Astrocyte (in vitro differentiated cells and primary cell): Measurements from ENCODE around the gene TGFBI. TPM values are rescaled to one million over a fixed set of nuclear protein-coding genes. Genes with fewer than 3 reads are reported as not detected.

Source experiments
- DNase-seq: peaks from one replicate; pipeline ENCODE4 v3.0.0-alpha.2; 2010; ENCODE audit warnings: low read depth
- FAIRE-seq: peaks from 2 replicates; lab custom pipeline; 2011; peaks lifted over from hg19 to GRCh38; lab: Jason Lieb, UNC
- H2AFZ ChIP-seq: 2 replicates; pipeline ENCODE4 v1.6.0; 2012; ENCODE audit warnings: low read depth, low read length, inconsistent platforms
- H3K27ac ChIP-seq: 2 replicates; pipeline ENCODE4 v1.5.1; 2011; ENCODE audit warnings: low read depth, low read length, inconsistent platforms
- H3K27me3 ChIP-seq: 2 replicates; pipeline ENCODE4 v1.6.0; 2011; ENCODE audit warnings: low read length, inconsistent platforms; ENCODE audit not compliant: insufficient read depth
- H3K36me3 ChIP-seq: 2 replicates; pipeline ENCODE4 v1.5.1; 2011; ENCODE audit warnings: low read length, inconsistent platforms; ENCODE audit not compliant: insufficient read depth
- H3K4me1 ChIP-seq: 2 replicates; pipeline ENCODE4 v1.5.1; 2011; ENCODE audit warnings: low read length, inconsistent platforms; ENCODE audit not compliant: insufficient read depth
- H3K4me2 ChIP-seq: 2 replicates; pipeline ENCODE4 v1.6.0; 2012; ENCODE audit warnings: low read length, inconsistent platforms
- H3K4me3 ChIP-seq: 2 replicates; pipeline ENCODE4 v1.5.1; 2011; ENCODE audit warnings: low read depth, mild to moderate bottlenecking, low read length, inconsistent platforms; ENCODE audit not compliant: insufficient read depth
- H3K79me2 ChIP-seq: 2 replicates; pipeline ENCODE4 v1.6.0; 2012; ENCODE audit warnings: mild to moderate bottlenecking, low read length, inconsistent platforms; ENCODE audit not compliant: insufficient read depth
- H3K9ac ChIP-seq: 2 replicates; pipeline ENCODE4 v1.6.0; 2012; ENCODE audit warnings: mild to moderate bottlenecking, low read length, inconsistent platforms
- H3K9me3 ChIP-seq: 2 replicates; pipeline ENCODE4 v1.5.1; 2012; ENCODE audit warnings: low read depth, mild to moderate bottlenecking, low read length, inconsistent platforms; ENCODE audit not compliant: insufficient read depth
- H4K20me1 ChIP-seq: 2 replicates; pipeline ENCODE4 v1.6.0; 2012; ENCODE audit warnings: low read length, inconsistent platforms; ENCODE audit not compliant: insufficient read depth
- H3K27ac Mint-ChIP-seq: one replicate; pipeline ENCODE4 v1.8.0; 2021; ENCODE audit warnings: mild to moderate bottlenecking, mixed read lengths; ENCODE audit not compliant: unreplicated experiment
- H3K27me3 Mint-ChIP-seq: one replicate; pipeline ENCODE4 v1.8.0; 2021; ENCODE audit warnings: low read depth, mixed read lengths; ENCODE audit not compliant: unreplicated experiment
- H3K36me3 Mint-ChIP-seq: one replicate; pipeline ENCODE4 v1.8.0; 2021; ENCODE audit warnings: low read depth, mixed read lengths; ENCODE audit not compliant: unreplicated experiment
- H3K4me1 Mint-ChIP-seq: one replicate; pipeline ENCODE4 v1.8.0; 2021; ENCODE audit warnings: low read depth, mixed read lengths; ENCODE audit not compliant: unreplicated experiment
- H3K4me3 Mint-ChIP-seq: one replicate; pipeline ENCODE4 v1.8.0; 2021; ENCODE audit warnings: mild to moderate bottlenecking, moderate library complexity, mixed read lengths; ENCODE audit not compliant: unreplicated experiment
- H3K9me3 Mint-ChIP-seq: one replicate; pipeline ENCODE4 v1.8.0; 2021; ENCODE audit warnings: mild to moderate bottlenecking, mixed read lengths; ENCODE audit not compliant: unreplicated experiment
- CTCF ChIP-seq: IDR thresholded peaks from 2 replicates; pipeline ENCODE4 v1.5.1; 2011; ENCODE audit warnings: low read depth, mild to moderate bottlenecking, inconsistent platforms, low read length, moderate library complexity; ENCODE audit not compliant: insufficient read depth
- EZH2 ChIP-seq: IDR thresholded peaks from 2 replicates; pipeline ENCODE4 v1.6.1; 2012; ENCODE audit warnings: mild to moderate bottlenecking, low read length, inconsistent platforms; ENCODE audit not compliant: insufficient read depth
- total RNA-seq: library from RNA; stranded (reverse); gene quantifications from 2 replicates; pipeline ENCODE4 v1.2.1, GENCODE V29; 2021

Gene TGFBI
- total RNA-seq, 1 donor from 2014 or later = 1,145 TPM

- Histone ChIP-seq H4K20me1 (no peaks in the 10 kb centered on the region), H3K4me3 (no peak overlapping the region), H3K27me3 (no peaks in the 10 kb centered on the region), H3K9ac (peak overlapping the region; percentile 51), H3K4me1 (peaks cover 66% of the 10 kb centered on the region), H3K9me3 (no peaks in the 10 kb centered on the region), H3K36me3 (no peaks in the 10 kb centered on the region), H3K4me2 (peak overlapping the region; percentile 18), H3K79me2 (no peaks in the 10 kb centered on the region), H2AFZ (no peak overlapping the region), H3K27ac (peak overlapping the region; percentile 99)
- DNase-seq (peak; percentile 78), FAIRE-seq (peak; percentile 52)
- H3K4me1 Mint-ChIP-seq = peaks cover 73% of the 10 kb centered on the region
- peaks cover 9% of the 10 kb centered on the region for H3K9me3 Mint-ChIP-seq
- H3K27me3 Mint-ChIP-seq = no peaks in the 10 kb centered on the region
- peaks cover 1% of the 10 kb centered on the region for H3K36me3 Mint-ChIP-seq
- H3K4me3 Mint-ChIP-seq = peak overlapping the region; percentile 28
- peak overlapping the region; percentile 80 for H3K27ac Mint-ChIP-seq
- TF ChIP-seq CTCF (no peak), EZH2 (no peak)
These were observed 14.5 kb upstream of the TGFBI start for GRCh38 chr5:136014049-136015002.

- Mint-ChIP-seq H3K4me3 (no peak overlapping the region), H3K9me3 (peaks cover 10% of the 10 kb centered on the region), H3K4me1 (peaks cover 79% of the 10 kb centered on the region), H3K36me3 (peaks cover 1% of the 10 kb centered on the region), H3K27ac (peak overlapping the region; percentile 80), H3K27me3 (no peaks in the 10 kb centered on the region)
- FAIRE-seq (no peak), DNase-seq (no peak)
- no peaks in the 10 kb centered on the region for H3K27me3 ChIP-seq
- no peaks in the 10 kb centered on the region for H3K36me3 ChIP-seq
- no peak overlapping the region for H2AFZ ChIP-seq
- TF ChIP-seq EZH2 (no peak), CTCF (no peak)
- H3K27ac ChIP-seq = peak overlapping the region; percentile 99
- no peak overlapping the region for H3K4me3 ChIP-seq
- no peaks in the 10 kb centered on the region for H3K79me2 ChIP-seq
- no peaks in the 10 kb centered on the region for H3K9me3 ChIP-seq
- H3K9ac ChIP-seq = no peak overlapping the region
- H4K20me1 ChIP-seq = no peaks in the 10 kb centered on the region
- H3K4me2 ChIP-seq = no peak overlapping the region
- H3K4me1 ChIP-seq = peaks cover 73% of the 10 kb centered on the region
These were observed 13.8 kb upstream of the TGFBI start for GRCh38 chr5:136015003-136015375.
